Lower leg skin (tissue), 3 donors: Measurements from ENCODE around the gene CCDC88B.

Source experiments
- POLR2A ChIP-seq, 2 donors: fragments of 450-650 bp; IDR thresholded peaks; one replicate each; pipeline ENCODE4 v1.6.1; 2016 to 2017; ENCODE audit warnings: antibody characterized with exemption in 2 of 2, mild to moderate bottlenecking in 1 of 2, moderate library complexity in 1 of 2
- TF ChIP-seq, protein P1 (sequence below), 3 donors: fragments of 450-650 bp; IDR thresholded peaks; one replicate each; pipeline ENCODE4 v1.5.1; 2016; ENCODE audit warnings: antibody characterized with exemption in 3 of 3, mild to moderate bottlenecking in 3 of 3, moderate library complexity in 2 of 3

DNA sequence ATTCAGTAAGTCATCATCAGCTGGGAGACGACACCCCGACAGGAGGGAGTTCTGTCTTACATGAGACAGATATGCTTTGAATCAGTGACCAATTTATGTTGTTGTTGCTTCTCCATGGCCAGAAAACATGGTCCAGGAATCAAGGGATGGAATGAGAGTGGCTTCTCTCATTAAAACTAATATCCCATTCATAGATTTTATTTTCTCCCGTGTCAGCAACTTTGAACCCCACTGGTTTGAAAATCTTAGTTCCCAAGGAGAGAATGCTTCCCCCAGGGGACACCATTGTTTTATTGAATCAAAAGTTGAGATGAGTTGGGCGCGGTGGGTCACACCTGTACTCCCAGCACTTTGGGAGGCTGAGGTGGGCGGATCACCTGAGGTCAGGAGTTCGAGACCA, 61.8 kb downstream of the CCDC88B start:
- TF ChIP-seq, protein P1, sequence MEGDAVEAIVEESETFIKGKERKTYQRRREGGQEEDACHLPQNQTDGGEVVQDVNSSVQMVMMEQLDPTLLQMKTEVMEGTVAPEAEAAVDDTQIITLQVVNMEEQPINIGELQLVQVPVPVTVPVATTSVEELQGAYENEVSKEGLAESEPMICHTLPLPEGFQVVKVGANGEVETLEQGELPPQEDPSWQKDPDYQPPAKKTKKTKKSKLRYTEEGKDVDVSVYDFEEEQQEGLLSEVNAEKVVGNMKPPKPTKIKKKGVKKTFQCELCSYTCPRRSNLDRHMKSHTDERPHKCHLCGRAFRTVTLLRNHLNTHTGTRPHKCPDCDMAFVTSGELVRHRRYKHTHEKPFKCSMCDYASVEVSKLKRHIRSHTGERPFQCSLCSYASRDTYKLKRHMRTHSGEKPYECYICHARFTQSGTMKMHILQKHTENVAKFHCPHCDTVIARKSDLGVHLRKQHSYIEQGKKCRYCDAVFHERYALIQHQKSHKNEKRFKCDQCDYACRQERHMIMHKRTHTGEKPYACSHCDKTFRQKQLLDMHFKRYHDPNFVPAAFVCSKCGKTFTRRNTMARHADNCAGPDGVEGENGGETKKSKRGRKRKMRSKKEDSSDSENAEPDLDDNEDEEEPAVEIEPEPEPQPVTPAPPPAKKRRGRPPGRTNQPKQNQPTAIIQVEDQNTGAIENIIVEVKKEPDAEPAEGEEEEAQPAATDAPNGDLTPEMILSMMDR (IDR thresholded peaks at IDR 0.05) = no peak
- no peak for TF ChIP-seq POLR2A (IDR thresholded peaks at IDR 0.05)
